ENCODE measurements around the gene PCED1A. TPM values are rescaled to one million over a fixed set of nuclear protein-coding genes. Genes with fewer than 3 reads are reported as not detected.

The PCED1A gene
- total and polyA plus RNA-seq, 9 of the 15 experiments (the other 6 are each of a cell fraction or from before 2014, with no cell fraction given) = 1.5 to 11.5 (median 5.9) TPM

GRCh38 chr20:2800521-2801285 lies 39.8 kb downstream of the PCED1A start, which contains the start of gene CPXM1 (continued):
- no peak for TF ChIP-seq GMEB1 (CRISPR knock-in tag; IDR thresholded peaks at IDR 0.05)
- TF ChIP-seq FOS (IDR thresholded peaks at IDR 0.05; ENCODE audit: extremely low read depth, insufficient read length) = no peak
- TF ChIP-seq ZNF778 (CRISPR knock-in tag; IDR thresholded peaks at IDR 0.05) = no peak
- no peak for TF ChIP-seq JUN (IDR thresholded peaks at IDR 0.05; ENCODE audit: borderline replicate concordance, low read depth, low read length)
- no peak for TF ChIP-seq JUN (CRISPR knock-in tag; IDR thresholded peaks at IDR 0.05; ENCODE audit: borderline replicate concordance)

DNA sequence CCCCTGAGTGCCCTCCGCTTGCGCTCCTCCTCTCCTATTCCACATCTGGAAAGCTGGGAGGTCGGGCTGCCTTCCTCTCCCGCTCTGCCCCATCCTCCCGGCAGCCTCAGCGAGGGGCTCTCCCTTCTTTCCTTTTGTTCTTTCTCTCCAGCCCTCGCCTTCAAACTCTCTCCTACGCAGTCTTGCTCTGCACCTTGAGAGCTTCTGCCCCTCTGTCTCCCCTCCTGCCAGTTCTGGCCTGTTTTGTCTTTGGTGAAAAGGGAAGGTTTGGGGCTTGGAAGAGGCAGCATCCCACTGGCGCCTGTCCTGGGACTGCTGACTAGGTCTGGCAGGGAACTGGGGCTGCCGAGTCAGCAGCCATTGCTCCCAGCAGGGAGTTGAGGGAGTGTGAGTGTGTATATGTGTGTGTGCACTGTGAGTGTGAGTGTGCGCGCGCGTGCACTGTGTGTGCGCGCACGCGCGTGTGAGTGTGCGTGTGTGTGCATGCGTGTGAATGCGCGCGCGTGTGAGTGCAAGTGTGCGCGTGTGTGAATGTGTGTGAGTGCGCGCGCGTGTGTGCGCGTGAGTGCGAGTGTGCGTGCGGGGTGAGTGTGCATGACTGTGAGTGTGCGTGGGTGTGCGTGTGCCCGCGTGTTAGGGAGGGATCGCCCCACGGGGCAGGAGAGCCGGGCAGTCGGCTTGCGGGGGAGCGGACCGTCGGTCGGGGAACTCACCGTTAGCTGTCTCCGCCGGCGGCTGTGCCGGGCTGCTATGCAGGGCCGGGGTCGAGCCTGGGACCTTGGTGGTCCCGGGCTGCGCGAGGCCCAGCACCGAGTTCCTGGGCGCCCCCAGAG lies 40.6 kb downstream of the PCED1A start:
- intact Hi-C loops (cut with micrococcal nuclease) = no loop called here
- in situ Hi-C loops (cut with MboI) = no loop called here
- Histone ChIP-seq H3K27me3 (ENCODE audit: control insufficient read depth in 2 of 2, insufficient read depth in 2 of 2, low read length in 2 of 2) (peaks cover 7 to 42% of the 10 kb centered on the region in 2 experiments; a peak in 4 of 5 replicates), H3K4me2 (ENCODE audit: insufficient read depth, low read length) (no peak overlapping the region), H4K20me1 (replicated peaks; ENCODE audit: control insufficient read depth, insufficient read depth, low read length) (peaks cover 12% of the 10 kb centered on the region; the same call in 1 of the 2 replicates), H3K36me3 (ENCODE audit: control insufficient read depth, insufficient read depth, low read length) (no peaks in the 10 kb centered on the region), H3K4me3 (no peak overlapping the region), H3K9me1 (ENCODE audit: control insufficient read depth, insufficient read depth, low read length) (no peaks in the 10 kb centered on the region), H3K4me1 (replicated peaks in 1 of 2; ENCODE audit: control insufficient read depth in 2 of 2, insufficient read depth in 2 of 2, low read length in 2 of 2) (peaks cover 4 to 40% of the 10 kb centered on the region in 2 experiments; a peak in 4 of 5 replicates), H2AFZ (ENCODE audit: low read depth, low read length) (no peak overlapping the region), H3K27ac (ENCODE audit: extremely low read depth, low read depth, low read length) (no peak overlapping the region), H3K9me3 (replicated peaks; ENCODE audit: control insufficient read depth, insufficient read depth, low read depth, low read length) (no peaks in the 10 kb centered on the region), H3K9ac (ENCODE audit: insufficient read depth in 1 of 2, low read depth in 2 of 2, low read length in 2 of 2) (no peak overlapping the region; a peak in 1 of 4 replicates), H3K79me2 (ENCODE audit: control insufficient read depth, insufficient read depth, low read length) (no peaks in the 10 kb centered on the region)
- ChIA-PET CTCF (ENCODE audit: low intra/inter-chr PET ratio) (no interaction called here), POLR2A (interaction anchor here (1.0 kb wide), 1 partner anchor 10 kb away, joined by 4 read pairs; no protein-coding TSS in a partner anchor)
- DNase-seq (ENCODE audit: extremely low read depth in 1 of 4, low spot score in 3 of 4) (no peak), FAIRE-seq (no peak), ATAC-seq (no peak)
- 53% methylated on average over 11 of the region's 61 CpGs for WGBS (ENCODE audit: insufficient coverage, low coverage, missing lambda C conversion rate)
- BruUV-seq (replicated peaks) = no TSS peak
- 0 out of 2 replicates have a peak, but pooled peaks have one; percentile 18 for TF ChIP-seq RB1 (IDR thresholded peaks at IDR 0.05; ENCODE audit: low read depth)
- TF ChIP-seq MBD1 (CRISPR knock-in tag; IDR thresholded peaks at IDR 0.05) = no peak
- peak; percentile 99 for TF ChIP-seq ZBTB43 (CRISPR knock-in tag; IDR thresholded peaks at IDR 0.05)
- TF ChIP-seq TARDBP (IDR thresholded peaks at IDR 0.05) = no peak
- no peak for TF ChIP-seq ZNF174 (CRISPR knock-in tag; IDR thresholded peaks at IDR 0.05)
- 0 out of 2 replicates have a peak, but pooled peaks have one; percentile 15 for TF ChIP-seq SAFB (IDR thresholded peaks at IDR 0.05; ENCODE audit: borderline replicate concordance, low read depth, low read length)
- TF ChIP-seq, protein P1, sequence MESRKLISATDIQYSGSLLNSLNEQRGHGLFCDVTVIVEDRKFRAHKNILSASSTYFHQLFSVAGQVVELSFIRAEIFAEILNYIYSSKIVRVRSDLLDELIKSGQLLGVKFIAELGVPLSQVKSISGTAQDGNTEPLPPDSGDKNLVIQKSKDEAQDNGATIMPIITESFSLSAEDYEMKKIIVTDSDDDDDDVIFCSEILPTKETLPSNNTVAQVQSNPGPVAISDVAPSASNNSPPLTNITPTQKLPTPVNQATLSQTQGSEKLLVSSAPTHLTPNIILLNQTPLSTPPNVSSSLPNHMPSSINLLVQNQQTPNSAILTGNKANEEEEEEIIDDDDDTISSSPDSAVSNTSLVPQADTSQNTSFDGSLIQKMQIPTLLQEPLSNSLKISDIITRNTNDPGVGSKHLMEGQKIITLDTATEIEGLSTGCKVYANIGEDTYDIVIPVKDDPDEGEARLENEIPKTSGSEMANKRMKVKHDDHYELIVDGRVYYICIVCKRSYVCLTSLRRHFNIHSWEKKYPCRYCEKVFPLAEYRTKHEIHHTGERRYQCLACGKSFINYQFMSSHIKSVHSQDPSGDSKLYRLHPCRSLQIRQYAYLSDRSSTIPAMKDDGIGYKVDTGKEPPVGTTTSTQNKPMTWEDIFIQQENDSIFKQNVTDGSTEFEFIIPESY (CRISPR knock-in tag; IDR thresholded peaks at IDR 0.05) = peak; percentile 82
